22Rv1 (cell line): Measurements from ENCODE around the gene COL4A2.

Experiments
- H3K27ac ChIP-seq: fragments of 450-650 bp; 2 replicates; pipeline ENCODE4 v1.5.1; 2017
- ZFX ChIP-seq: fragments of 450-650 bp; IDR thresholded peaks from 2 replicates; pipeline ENCODE4 v1.6.1; 2017; ENCODE audit warnings: antibody characterized with exemption, borderline replicate concordance
- TF ChIP-seq, protein P1 (sequence below): fragments of 450-650 bp; IDR thresholded peaks from 2 replicates; pipeline ENCODE4 v1.5.1; 2017; ENCODE audit warnings: mild to moderate bottlenecking

The COL4A2 gene

DNA sequence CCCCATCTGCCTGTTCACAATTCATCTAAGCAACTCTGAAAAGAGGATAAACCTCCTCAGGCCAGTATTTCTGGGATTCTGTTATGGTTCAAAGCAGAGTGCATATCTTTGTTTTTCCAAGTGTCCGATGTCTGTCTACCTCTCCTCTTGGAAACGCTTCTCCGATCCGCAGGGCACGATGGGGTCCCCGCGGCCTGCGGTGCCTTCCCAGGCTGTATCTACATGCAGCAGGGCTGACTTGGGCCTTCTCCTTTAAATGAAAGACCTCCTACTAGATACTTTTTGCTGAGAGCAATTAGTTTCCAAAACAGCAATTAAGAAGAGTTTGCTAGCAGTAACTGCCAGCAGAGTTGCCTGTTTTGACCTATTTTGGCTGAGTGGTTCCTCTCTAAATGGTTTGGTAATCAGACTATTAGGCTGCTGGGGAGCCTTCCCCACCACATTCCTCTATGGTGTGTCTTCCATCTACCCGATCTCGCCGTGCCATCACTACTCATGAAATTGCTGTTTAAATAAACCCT, 23.5 kb downstream of the COL4A2 start:
- TF ChIP-seq, protein P1, sequence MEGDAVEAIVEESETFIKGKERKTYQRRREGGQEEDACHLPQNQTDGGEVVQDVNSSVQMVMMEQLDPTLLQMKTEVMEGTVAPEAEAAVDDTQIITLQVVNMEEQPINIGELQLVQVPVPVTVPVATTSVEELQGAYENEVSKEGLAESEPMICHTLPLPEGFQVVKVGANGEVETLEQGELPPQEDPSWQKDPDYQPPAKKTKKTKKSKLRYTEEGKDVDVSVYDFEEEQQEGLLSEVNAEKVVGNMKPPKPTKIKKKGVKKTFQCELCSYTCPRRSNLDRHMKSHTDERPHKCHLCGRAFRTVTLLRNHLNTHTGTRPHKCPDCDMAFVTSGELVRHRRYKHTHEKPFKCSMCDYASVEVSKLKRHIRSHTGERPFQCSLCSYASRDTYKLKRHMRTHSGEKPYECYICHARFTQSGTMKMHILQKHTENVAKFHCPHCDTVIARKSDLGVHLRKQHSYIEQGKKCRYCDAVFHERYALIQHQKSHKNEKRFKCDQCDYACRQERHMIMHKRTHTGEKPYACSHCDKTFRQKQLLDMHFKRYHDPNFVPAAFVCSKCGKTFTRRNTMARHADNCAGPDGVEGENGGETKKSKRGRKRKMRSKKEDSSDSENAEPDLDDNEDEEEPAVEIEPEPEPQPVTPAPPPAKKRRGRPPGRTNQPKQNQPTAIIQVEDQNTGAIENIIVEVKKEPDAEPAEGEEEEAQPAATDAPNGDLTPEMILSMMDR: no peak
- no peak for TF ChIP-seq ZFX

DNA sequence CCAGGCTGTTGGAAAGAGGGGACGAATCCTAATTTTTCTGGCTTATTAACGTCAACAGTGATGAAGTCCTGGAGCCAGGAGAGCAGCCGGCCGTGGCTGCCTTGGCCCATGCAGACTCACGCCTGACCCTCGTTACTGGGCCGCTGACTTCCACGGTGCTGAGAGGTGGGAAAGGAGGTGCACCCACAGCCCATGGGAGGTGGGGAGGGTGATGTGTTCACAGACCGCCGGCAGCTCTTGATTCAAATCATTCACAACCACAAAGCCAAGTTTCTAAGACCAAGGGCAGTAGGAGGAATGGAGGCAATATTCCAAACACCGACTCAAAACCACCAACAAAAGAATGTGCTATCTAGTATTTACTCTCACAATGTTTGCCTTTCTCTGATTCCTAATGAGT, 24.3 kb downstream of the COL4A2 start:
- no peak overlapping the region for H3K27ac ChIP-seq

More for the DNA sequence above, 23.5 kb downstream of the COL4A2 start:
- no peak overlapping the region for H3K27ac ChIP-seq

DNA sequence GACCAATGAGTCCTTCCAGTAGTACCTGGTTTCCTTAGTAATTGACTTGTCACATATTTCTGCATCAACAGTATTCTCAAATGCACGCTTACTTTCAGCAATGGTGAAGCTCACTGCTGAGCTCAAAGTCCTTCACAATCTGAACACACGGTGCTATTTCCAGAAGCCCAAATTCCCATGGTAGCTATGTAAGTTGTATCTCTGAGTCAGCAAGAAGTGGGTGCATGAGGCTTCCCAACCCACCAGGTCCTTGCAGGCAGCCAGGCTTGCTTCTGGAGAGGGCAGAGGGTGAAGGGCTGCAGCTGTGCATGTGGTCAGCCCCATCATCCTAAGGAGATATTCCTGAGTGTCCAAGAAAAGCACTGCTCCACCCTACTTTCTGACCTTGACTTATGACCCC, 25.7 kb downstream of the COL4A2 start:
- no peak for TF ChIP-seq ZFX
- TF ChIP-seq, protein P1: no peak
- H3K27ac ChIP-seq: no peak overlapping the region

More for the DNA sequence above, 24.3 kb downstream of the COL4A2 start:
- TF ChIP-seq, protein P1: no peak
- no peak for TF ChIP-seq ZFX

DNA sequence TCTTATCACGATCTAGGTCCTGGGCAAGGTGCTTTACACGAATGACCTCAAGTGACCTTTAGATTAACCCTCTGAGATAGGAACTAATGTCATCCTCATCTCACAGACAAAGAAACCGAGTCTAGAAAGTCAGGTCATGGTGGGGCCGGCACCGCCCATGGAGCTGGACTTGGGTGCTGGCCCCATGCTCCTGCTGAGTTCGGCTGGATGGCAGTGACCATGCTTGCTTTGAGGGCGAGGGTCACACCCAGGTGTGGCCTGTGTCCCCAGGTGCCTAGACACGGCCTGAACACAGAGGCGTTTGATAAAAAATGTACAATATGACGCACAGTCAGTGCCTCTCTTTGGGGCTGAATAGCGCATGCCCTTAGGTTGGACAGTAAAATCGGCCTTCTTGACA, 26.8 kb downstream of the COL4A2 start:
- H3K27ac ChIP-seq: no peak overlapping the region

DNA sequence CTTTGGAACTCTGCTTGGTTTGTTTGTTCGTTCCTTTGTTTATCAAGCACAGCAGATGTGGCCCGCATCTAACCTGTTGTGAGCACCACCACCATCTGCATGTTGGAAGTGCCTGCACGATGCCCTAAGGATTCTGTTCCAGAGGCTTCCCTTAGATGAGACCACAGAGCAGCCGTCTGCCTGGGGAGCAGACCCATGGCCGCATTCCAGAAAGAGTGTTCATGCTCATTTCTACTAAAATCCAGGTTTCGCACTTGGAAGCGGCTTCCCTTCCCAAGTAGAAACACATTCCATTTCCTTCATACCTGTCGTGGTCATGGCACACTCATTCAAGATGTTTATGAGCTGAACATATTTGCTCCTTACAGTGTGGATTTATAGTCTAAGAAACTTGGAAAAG, 27.2 kb downstream of the COL4A2 start:
- H3K27ac ChIP-seq: no peak overlapping the region
- TF ChIP-seq, protein P1: no peak
- no peak for TF ChIP-seq ZFX

More for the DNA sequence above, 26.8 kb downstream of the COL4A2 start:
- TF ChIP-seq ZFX: no peak
- TF ChIP-seq, protein P1: no peak

DNA sequence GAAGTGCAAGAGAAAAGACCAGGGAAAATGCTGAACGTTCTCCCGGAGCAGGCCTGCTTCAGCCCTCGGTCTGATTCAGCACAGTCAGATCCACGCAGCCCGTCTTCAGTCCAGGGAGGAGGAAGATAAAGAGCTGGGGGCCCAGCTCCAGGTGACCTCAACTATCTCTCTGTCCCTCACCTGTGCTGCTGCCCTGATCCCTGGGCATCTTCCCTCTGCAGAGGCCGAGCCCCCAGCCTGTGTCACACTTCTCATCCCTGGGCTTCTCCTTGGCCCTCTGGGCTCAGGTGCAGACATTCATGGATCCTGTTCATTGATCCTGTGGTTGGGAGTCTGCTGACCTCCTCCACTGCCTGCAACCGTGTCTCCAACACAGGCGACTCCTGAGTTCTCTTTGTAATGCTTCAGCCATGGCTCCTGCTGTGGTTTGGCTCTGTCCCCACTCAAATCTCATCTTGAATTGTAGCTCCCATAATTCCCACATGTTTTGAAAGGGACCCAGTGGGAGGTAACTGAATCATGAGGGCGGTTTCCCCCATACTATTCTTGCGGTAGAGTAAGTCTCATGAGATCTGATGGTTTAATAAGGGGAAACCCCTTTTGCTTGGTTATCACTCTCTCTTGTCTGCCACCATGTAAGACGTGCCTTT, 27.9 kb downstream of the COL4A2 start:
- H3K27ac ChIP-seq: no peak overlapping the region
- TF ChIP-seq, protein P1: no peak
- TF ChIP-seq ZFX: no peak

DNA sequence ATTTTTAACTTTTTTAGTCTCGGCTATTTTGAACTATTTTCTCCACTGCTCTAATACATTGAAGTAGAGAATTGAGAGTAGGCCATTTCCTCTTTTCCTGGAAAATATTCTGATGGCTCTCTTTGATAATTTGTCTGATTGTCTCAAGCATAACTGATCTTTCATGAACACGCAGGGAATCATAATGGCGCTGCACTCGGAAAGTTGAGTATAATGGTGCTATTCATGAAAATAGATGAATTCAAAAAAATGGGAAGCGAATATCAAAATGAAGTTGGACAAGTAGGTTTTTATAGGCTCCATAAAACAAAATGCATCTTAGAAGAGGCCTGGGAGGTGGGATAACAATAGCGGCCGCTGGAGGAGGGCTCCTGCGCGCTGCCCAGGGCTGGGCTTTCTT, 29.0 kb downstream of the COL4A2 start:
- TF ChIP-seq, protein P1: no peak
- no peak for TF ChIP-seq ZFX

More for the DNA sequence above, 29.0 kb downstream of the COL4A2 start:
- no peak overlapping the region for H3K27ac ChIP-seq
